GM10248 (cell line): ENCODE results near the gene RHOF.

Experiments used
- CTCF ChIA-PET: fragments of 300-600 bp; sonication (Branson Sonifier 250); formaldehyde crosslinking; extraction: SDS; loops from one replicate; lab custom pipeline; 2021; ENCODE audit warnings: antibody characterized with exemption; lab: Yijun Ruan, JAX
- POLR2A ChIA-PET: fragments of 350-650 bp; sonication (Branson Sonifier 250); formaldehyde crosslinking; extraction: SDS; loops from one replicate; lab custom pipeline; 2020; ENCODE audit warnings: antibody characterized with exemption; lab: Yijun Ruan, JAX
- DNase-seq: peaks from one replicate; pipeline ENCODE4 v3.0.0; 2012; ENCODE audit errors: extremely low spot score
- TF ChIP-seq, protein P1 (sequence below): IDR thresholded peaks from 2 replicates; pipeline ENCODE4 v1.5.1; 2012; ENCODE audit warnings: mild to moderate bottlenecking, low read depth; ENCODE audit errors: extremely low read depth, missing control alignments, control extremely low read depth

Gene RHOF, protein sequence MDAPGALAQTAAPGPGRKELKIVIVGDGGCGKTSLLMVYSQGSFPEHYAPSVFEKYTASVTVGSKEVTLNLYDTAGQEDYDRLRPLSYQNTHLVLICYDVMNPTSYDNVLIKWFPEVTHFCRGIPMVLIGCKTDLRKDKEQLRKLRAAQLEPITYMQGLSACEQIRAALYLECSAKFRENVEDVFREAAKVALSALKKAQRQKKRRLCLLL

DNA sequence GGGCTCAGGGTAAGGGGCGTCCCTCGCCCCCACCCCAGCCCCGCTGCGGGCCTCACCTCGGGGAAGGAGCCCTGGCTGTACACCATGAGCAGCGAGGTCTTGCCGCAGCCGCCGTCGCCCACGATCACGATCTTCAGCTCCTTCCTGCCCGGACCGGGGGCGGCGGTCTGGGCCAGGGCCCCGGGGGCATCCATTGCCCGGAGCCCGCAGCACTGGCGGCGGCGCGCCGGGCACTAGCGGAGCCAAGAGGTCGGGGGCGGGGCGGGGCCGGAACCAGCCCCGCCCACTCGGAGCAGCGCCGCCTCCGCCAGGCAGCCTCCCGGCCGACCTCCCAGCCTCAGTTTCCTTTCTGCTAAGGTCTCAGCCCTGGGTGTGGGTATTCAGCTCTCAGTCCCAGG is at the start of gene RHOF:
RHOF (minus strand) TSS at position 249 of the 398 bp plus-strand sequence; CDS start at position 194, 55 bp downstream.
- POLR2A ChIA-PET, result interaction anchor here (0.6 to 3.8 kb wide), 5 partner anchors 9 to 91 kb away, joined by 3 to 22 read pairs (median 7); no protein-coding TSS in a partner anchor
- peak; percentile 75 for DNase-seq
- CTCF ChIA-PET, result interaction anchor here (0.7 to 14.7 kb wide), 43 partner anchors 14 to 443 kb away, joined by 3 to 565 read pairs (median 9); partner anchors contain the start of genes CFAP251, MORN3, ORAI1 and PSMD9
- TF ChIP-seq, protein P1, sequence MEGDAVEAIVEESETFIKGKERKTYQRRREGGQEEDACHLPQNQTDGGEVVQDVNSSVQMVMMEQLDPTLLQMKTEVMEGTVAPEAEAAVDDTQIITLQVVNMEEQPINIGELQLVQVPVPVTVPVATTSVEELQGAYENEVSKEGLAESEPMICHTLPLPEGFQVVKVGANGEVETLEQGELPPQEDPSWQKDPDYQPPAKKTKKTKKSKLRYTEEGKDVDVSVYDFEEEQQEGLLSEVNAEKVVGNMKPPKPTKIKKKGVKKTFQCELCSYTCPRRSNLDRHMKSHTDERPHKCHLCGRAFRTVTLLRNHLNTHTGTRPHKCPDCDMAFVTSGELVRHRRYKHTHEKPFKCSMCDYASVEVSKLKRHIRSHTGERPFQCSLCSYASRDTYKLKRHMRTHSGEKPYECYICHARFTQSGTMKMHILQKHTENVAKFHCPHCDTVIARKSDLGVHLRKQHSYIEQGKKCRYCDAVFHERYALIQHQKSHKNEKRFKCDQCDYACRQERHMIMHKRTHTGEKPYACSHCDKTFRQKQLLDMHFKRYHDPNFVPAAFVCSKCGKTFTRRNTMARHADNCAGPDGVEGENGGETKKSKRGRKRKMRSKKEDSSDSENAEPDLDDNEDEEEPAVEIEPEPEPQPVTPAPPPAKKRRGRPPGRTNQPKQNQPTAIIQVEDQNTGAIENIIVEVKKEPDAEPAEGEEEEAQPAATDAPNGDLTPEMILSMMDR, result no peak

DNA sequence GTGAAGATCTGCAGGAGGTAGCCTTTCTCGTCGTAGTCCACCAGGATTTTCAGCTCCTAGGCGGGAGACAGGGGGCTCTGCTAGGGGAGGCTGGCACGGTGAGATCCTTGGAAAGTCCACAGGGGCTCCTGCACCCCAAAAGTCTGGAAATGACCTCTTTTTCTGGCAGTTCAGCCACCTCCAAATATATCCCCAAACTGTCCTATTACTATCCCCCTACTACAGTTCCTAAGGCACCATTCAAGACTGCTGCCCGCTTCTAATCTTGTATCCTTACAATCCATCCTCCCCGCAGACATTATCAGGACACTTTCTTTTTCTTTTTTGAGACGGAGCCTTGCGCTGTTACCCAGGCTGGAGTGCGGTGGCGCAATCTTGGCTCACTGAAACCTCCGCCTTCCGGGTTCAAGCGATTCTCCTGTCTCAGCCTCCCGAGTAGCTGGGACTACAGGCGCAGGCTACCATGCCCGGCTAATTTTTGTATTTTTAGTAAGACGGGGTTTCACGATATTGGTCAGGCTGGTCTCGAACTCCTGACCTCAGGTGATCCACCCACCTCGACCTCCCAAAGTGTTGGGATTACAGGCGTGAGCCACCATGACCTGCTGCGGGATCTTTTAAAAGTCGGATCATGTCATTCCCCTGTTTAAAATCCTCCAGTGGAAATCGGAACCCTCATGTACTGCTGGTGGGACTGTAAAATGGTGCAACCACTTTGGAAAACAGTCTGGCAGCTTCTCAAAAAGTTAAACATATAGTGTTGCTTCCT is 46.7 kb upstream of the RHOF start:
- no peak for DNase-seq
- POLR2A ChIA-PET, result no interaction called here
- CTCF ChIA-PET, result interaction anchor here (3.0 to 7.3 kb wide), 3 partner anchors 12 to 45 kb away, joined by 19 to 52 read pairs (median 30); partner anchors contain the start of gene RHOF
- TF ChIP-seq, protein P1, result no peak

DNA sequence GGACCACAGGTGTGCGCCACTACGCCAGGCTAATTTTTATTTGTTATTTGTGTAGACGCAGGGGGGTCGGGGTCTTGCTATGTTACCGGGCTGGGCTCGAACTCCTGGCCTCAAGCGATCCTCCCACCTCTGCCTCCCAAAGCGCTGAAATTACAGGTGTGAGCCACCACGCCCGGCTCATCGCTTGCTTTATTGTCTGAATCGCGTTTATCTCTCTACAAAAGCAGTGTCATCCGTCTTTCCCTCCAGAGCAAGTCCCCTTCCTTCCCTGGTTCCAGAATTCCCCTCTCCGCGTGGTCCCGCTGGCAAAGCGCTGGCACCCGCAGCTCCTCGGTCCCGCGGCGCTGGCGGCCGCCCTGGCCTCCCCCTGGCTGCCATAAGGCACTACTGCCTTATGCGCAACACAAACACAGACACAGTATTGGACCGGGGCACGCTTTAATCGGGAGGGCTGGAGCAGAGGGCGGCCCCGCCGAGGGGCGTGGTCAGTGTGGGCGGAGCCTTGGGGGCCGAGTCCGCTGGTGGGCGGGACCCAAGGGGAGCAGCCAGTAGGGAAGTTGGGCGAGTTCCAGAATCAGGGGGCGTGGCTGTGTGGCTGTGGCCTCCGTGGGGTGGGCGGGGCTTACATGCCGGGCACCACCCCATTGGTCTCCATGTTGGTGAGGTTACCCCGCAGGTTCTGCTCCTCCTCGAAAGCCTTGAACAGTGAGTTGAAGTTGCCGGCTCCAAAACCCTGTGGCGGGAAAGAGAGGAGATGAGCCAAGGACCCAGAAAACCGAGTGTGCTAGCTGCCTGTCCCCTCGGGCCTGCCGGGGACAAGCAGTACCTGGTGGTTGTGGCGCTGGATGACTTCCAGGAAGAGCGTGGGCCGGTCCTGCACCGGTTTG is 45.9 kb upstream of the RHOF start:
- POLR2A ChIA-PET, result interaction anchor here (0.6 kb wide), 1 partner anchor 33 kb away, joined by 3 read pairs; no protein-coding TSS in a partner anchor
- DNase-seq, result peak; percentile 100
- CTCF ChIA-PET, result interaction anchor here (3.0 to 7.3 kb wide), 3 partner anchors 12 to 45 kb away, joined by 19 to 52 read pairs (median 30); partner anchors contain the start of gene RHOF
- TF ChIP-seq, protein P1, result no peak

DNA sequence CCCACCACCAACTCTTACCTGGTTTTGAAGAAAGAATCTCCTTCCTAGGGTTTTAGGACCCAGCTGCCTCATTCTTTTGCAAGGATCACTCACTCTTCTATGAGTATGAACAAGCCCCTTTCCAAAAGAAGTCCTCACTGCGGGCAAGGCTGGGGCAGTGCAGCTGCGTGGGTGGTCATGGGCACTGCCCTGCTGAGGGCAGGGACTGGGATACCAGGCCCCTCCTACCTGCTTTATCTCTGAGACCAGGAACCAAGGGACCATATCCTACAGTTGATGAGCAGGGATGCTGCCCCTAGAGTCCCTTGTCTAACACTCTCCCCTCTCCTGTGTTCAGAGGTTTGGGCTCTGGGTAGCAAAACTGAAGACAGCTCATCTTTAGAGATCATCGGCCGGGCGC is 44.6 kb upstream of the RHOF start:
- POLR2A ChIA-PET, result interaction anchor here (0.6 kb wide), 1 partner anchor 34 kb away, joined by 3 read pairs; the partner anchor contains the start of gene SETD1B
- CTCF ChIA-PET, result interaction anchor here (1.3 to 7.3 kb wide), 7 partner anchors 9 to 43 kb away, joined by 3 to 52 read pairs (median 4); partner anchors contain the start of gene RHOF
- TF ChIP-seq, protein P1, result no peak
- no peak for DNase-seq

DNA sequence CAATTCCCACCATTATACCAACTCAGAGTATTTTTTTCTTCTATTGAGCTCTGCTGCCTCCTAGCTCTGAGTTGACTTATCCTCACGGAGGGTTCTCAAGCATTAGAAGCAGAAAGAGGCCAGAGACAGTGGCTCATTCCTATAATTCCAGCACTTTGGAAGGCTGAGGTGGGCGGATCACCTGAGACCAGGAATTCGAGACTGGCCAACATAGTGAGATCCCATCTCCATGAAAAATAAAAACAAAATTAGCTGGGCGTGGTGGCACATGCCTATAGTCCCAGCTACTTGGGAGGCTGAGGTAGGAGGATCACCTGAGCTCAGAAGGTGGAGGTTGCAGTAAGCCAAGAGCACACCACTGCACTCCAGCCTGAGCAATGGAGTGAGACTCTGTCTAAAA is 44.2 kb upstream of the RHOF start:
- CTCF ChIA-PET, result interaction anchor here (0.8 to 7.3 kb wide), 10 partner anchors 9 to 286 kb away, joined by 3 to 52 read pairs (median 4); partner anchors contain the start of genes PSMD9 and RHOF
- DNase-seq, result no peak
- TF ChIP-seq, protein P1, result no peak
- POLR2A ChIA-PET, result interaction anchor here (0.6 kb wide), 1 partner anchor 34 kb away, joined by 3 read pairs; the partner anchor contains the start of gene SETD1B
